H9 (cell line): ENCODE data around the gene PPP1CC. TPM values are rescaled to one million over a fixed set of nuclear protein-coding genes. Genes with fewer than 3 reads are reported as not detected.

Experiments used
- DNase-seq: peaks from one replicate; pipeline ENCODE4 v3.0.0-alpha.2; 2017
- H2AFZ ChIP-seq: one replicate; pipeline ENCODE4 v1.6.1; 2013; ENCODE audit warnings: mild to moderate bottlenecking, low read length, control low read depth, moderate library complexity
- H2AK5ac ChIP-seq: 2 replicates; pipeline ENCODE4 v1.6.1; 2013; ENCODE audit warnings: low read length, control low read depth, mixed read lengths; ENCODE audit not compliant: insufficient read length
- H2BK120ac ChIP-seq: one replicate; pipeline ENCODE4 v1.6.1; 2013; ENCODE audit warnings: low read depth, mild to moderate bottlenecking, low read length, control low read depth, inconsistent platforms; ENCODE audit not compliant: poor library complexity, severe bottlenecking
- H2BK12ac ChIP-seq: 2 replicates; pipeline ENCODE4 v1.6.1; 2013; ENCODE audit warnings: low read length, control low read depth, mixed read lengths, low read depth; ENCODE audit not compliant: insufficient read length
- H2BK15ac ChIP-seq: 2 replicates; pipeline ENCODE4 v1.6.1; 2013; ENCODE audit warnings: low read depth, low read length, control low read depth
- H2BK20ac ChIP-seq: one replicate; pipeline ENCODE4 v1.6.1; 2013; ENCODE audit warnings: low read depth, mild to moderate bottlenecking, low read length, control low read depth, inconsistent platforms; ENCODE audit not compliant: poor library complexity, severe bottlenecking
- H2BK5ac ChIP-seq: 2 replicates; pipeline ENCODE4 v1.6.1; 2013; ENCODE audit warnings: low read length, control low read depth, mixed read lengths; ENCODE audit not compliant: insufficient read length
- H3K14ac ChIP-seq: 2 replicates; pipeline ENCODE4 v1.6.1; 2013; ENCODE audit warnings: low read length, control low read depth; ENCODE audit not compliant: insufficient read depth
- H3K18ac ChIP-seq: 2 replicates; pipeline ENCODE4 v1.6.1; 2013; ENCODE audit warnings: low read depth, mild to moderate bottlenecking, mixed read lengths, low read length, control low read depth; ENCODE audit not compliant: insufficient read length
- H3K23ac ChIP-seq: 2 replicates; pipeline ENCODE4 v1.6.1; 2013; ENCODE audit warnings: low read length, control low read depth, mixed read lengths, low read depth; ENCODE audit not compliant: insufficient read length
- H3K23me2 ChIP-seq: 2 replicates; pipeline ENCODE4 v1.6.1; 2013; ENCODE audit warnings: low read depth, mild to moderate bottlenecking, mixed read lengths, low read length, control low read depth; ENCODE audit not compliant: insufficient read length, poor library complexity, severe bottlenecking
- H3K27ac ChIP-seq: 2 replicates; pipeline ENCODE4 v1.5.1; 2013; ENCODE audit warnings: low read length, control low read depth, mixed read lengths, low read depth; ENCODE audit not compliant: insufficient read length
- H3K27me3 ChIP-seq: 2 replicates; pipeline ENCODE4 v1.6.1; 2013; ENCODE audit warnings: low read length, control low read depth, inconsistent platforms; ENCODE audit not compliant: insufficient read depth
- H3K4ac ChIP-seq: 2 replicates; pipeline ENCODE4 v1.6.1; 2013; ENCODE audit warnings: low read depth, mild to moderate bottlenecking, control low read depth, inconsistent platforms, low read length, moderate library complexity
- H3K4me1 ChIP-seq: 2 replicates; pipeline ENCODE4 v1.6.1; 2013; ENCODE audit warnings: low read length, control low read depth, inconsistent platforms; ENCODE audit not compliant: insufficient read depth
- H3K4me2 ChIP-seq: 2 replicates; pipeline ENCODE4 v1.6.1; 2013; ENCODE audit warnings: low read length, control low read depth, mixed read lengths; ENCODE audit not compliant: insufficient read length, insufficient read depth
- H3K56ac ChIP-seq: 2 replicates; pipeline ENCODE4 v1.6.1; 2013; ENCODE audit warnings: low read depth, mild to moderate bottlenecking, mixed read lengths, low read length, control low read depth; ENCODE audit not compliant: insufficient read length
- H3K79me1 ChIP-seq: 2 replicates; pipeline ENCODE4 v1.6.1; 2013; ENCODE audit warnings: low read depth, mild to moderate bottlenecking, moderate library complexity, low read length, control low read depth, inconsistent platforms; ENCODE audit not compliant: insufficient read depth, poor library complexity, severe bottlenecking
- H3K79me2 ChIP-seq: 2 replicates; pipeline ENCODE4 v1.6.1; 2013; ENCODE audit warnings: low read length, control low read depth, inconsistent platforms; ENCODE audit not compliant: insufficient read depth
- H3K9ac ChIP-seq: 2 replicates; pipeline ENCODE4 v1.6.1; 2013; ENCODE audit warnings: low read length, control low read depth, mixed read lengths; ENCODE audit not compliant: insufficient read length; ENCODE audit errors: extremely low read depth
- H3K9me3 ChIP-seq: one replicate; pipeline ENCODE4 v1.6.1; 2013; ENCODE audit warnings: low read depth, low read length, inconsistent platforms; ENCODE audit not compliant: control insufficient read depth
- H3T11ph ChIP-seq: one replicate; pipeline ENCODE4 v1.6.1; 2013; ENCODE audit warnings: mild to moderate bottlenecking, low read length, control low read depth, inconsistent platforms
- H4K20me1 ChIP-seq: one replicate; pipeline ENCODE4 v1.6.1; 2013; ENCODE audit not compliant: control insufficient read depth, insufficient read length, insufficient read depth
- H4K5ac ChIP-seq: 2 replicates; pipeline ENCODE4 v1.6.1; 2013; ENCODE audit warnings: low read depth, mild to moderate bottlenecking, mixed read lengths, low read length, control low read depth; ENCODE audit not compliant: insufficient read length
- H4K8ac ChIP-seq: replicated peaks from 2 replicates; pipeline ENCODE4 v1.6.1; 2013; ENCODE audit warnings: low read length, control low read depth, mixed read lengths, low read depth; ENCODE audit not compliant: insufficient read length
- H4K91ac ChIP-seq: 2 replicates; pipeline ENCODE4 v1.6.1; 2013; ENCODE audit warnings: low read depth, mild to moderate bottlenecking, moderate library complexity, mixed read lengths, low read length, control low read depth; ENCODE audit not compliant: insufficient read length
- H3K27ac Mint-ChIP-seq, 3 experiments: 2 replicates in 2 of 3; 3 replicates in 1 of 3; pipeline ENCODE4 v1.8.0; 2020 to 2021; ENCODE audit warnings: mixed read lengths in 3 of 3, mild to moderate bottlenecking in 1 of 3, moderate library complexity in 1 of 3
- H3K27me3 Mint-ChIP-seq: 2 replicates; pipeline ENCODE4 v1.8.0; 2021; ENCODE audit warnings: low read depth, mild to moderate bottlenecking, moderate library complexity, mixed read lengths
- H3K36me3 Mint-ChIP-seq, 3 experiments: 2 replicates in 2 of 3; 3 replicates in 1 of 3; pipeline ENCODE4 v1.8.0; 2020 to 2021; ENCODE audit warnings: low read depth in 3 of 3, mixed read lengths in 3 of 3; ENCODE audit not compliant: insufficient read depth in 1 of 3
- H3K4me1 Mint-ChIP-seq, 2 experiments: 2 replicates each; pipeline ENCODE4 v1.8.0; 2020; ENCODE audit warnings: mixed read lengths in 2 of 2
- H3K4me3 Mint-ChIP-seq, 2 experiments: 2 replicates in 1 of 2; 3 replicates in 1 of 2; pipeline ENCODE4 v1.8.0; 2020 to 2021; ENCODE audit warnings: mild to moderate bottlenecking in 2 of 2, mixed read lengths in 2 of 2, moderate library complexity in 1 of 2
- H3K9me3 Mint-ChIP-seq, 2 experiments: 2 replicates in 1 of 2; 3 replicates in 1 of 2; pipeline ENCODE4 v1.8.0; 2020; ENCODE audit warnings: mild to moderate bottlenecking in 2 of 2, mixed read lengths in 2 of 2, moderate library complexity in 1 of 2
- WGBS: extraction: QIAGEN DNeasy Blood & Tissue Kit; methylation state at CpG from one replicate; pipeline ENCODE4 v1.1.7; 2013; ENCODE audit warnings: missing lambda C conversion rate, low lambda C conversion rate, mixed read lengths; ENCODE audit not compliant: insufficient read length; ENCODE audit errors: extremely low coverage; 5-methylcytosine and 5-hydroxymethylcytosine counted together
- total RNA-seq: library from RNA; stranded (reverse); gene quantifications from 2 replicates; pipeline ENCODE4 v1.2.1, GENCODE V29; 2021
- TF ChIP-seq, protein P1 (sequence below): fragments of 200-600 bp; sonication (generic); conservative IDR thresholded peaks from 3 replicates; pipeline ENCODE4 v1.8.0; 2021; ENCODE audit warnings: antibody characterized with exemption, mild to moderate bottlenecking

The PPP1CC gene
- total RNA-seq, 1 experiment from 2014 or later = 286 TPM

DNA sequence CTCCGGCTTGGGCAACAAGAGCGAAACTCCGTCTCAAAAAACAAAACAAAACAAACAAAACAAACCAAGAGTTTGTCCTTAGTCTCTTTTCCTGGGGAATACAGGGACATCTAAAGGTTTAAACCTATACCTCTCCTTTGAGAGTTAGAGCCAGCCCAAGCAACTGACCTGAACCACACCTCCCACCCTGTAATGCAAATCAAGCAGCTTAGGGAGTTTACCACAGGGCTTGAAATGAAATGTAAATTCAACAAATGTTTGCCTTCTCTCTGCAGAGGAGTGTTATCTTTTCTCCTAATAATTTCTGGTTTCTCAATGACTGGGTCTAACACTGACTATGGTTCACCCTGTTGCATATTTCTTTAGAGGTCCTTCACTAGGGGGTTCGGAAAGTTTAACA, 16.7 kb downstream of the PPP1CC start:
- Histone ChIP-seq H3K56ac (no peak overlapping the region), H2BK12ac (no peak overlapping the region), H3K4me1 (no peaks in the 10 kb centered on the region), H3K79me2 (peaks cover 11% of the 10 kb centered on the region; the same call in 1 of the 2 replicates), H4K20me1 (no peaks in the 10 kb centered on the region), H3K18ac (no peak overlapping the region), H4K8ac (no peak overlapping the region), H3K4ac (no peak overlapping the region), H3K4me2 (no peak overlapping the region), H3K9me3 (no peaks in the 10 kb centered on the region), H4K5ac (no peak overlapping the region), H3T11ph (no peak overlapping the region), H3K27ac (no peak overlapping the region), H3K79me1 (peaks cover 9% of the 10 kb centered on the region), H2AK5ac (no peak overlapping the region), H2AFZ (no peak overlapping the region), H2BK20ac (no peak overlapping the region), H3K27me3 (no peaks in the 10 kb centered on the region), H3K23me2 (no peaks in the 10 kb centered on the region), H3K9ac (no peak overlapping the region), H2BK5ac (no peak overlapping the region), H3K14ac (no peak overlapping the region), H2BK120ac (no peak overlapping the region), H4K91ac (no peak overlapping the region), H3K23ac (no peak overlapping the region), H2BK15ac (no peak overlapping the region)
- H3K27me3 Mint-ChIP-seq = no peaks in the 10 kb centered on the region
- peak overlapping the region in 1 of 2 experiments; percentile 24; a peak in 1 of 5 replicates for H3K4me3 Mint-ChIP-seq
- no peaks in the 10 kb centered on the region for H3K9me3 Mint-ChIP-seq
- TF ChIP-seq, protein P1, sequence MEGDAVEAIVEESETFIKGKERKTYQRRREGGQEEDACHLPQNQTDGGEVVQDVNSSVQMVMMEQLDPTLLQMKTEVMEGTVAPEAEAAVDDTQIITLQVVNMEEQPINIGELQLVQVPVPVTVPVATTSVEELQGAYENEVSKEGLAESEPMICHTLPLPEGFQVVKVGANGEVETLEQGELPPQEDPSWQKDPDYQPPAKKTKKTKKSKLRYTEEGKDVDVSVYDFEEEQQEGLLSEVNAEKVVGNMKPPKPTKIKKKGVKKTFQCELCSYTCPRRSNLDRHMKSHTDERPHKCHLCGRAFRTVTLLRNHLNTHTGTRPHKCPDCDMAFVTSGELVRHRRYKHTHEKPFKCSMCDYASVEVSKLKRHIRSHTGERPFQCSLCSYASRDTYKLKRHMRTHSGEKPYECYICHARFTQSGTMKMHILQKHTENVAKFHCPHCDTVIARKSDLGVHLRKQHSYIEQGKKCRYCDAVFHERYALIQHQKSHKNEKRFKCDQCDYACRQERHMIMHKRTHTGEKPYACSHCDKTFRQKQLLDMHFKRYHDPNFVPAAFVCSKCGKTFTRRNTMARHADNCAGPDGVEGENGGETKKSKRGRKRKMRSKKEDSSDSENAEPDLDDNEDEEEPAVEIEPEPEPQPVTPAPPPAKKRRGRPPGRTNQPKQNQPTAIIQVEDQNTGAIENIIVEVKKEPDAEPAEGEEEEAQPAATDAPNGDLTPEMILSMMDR = no peak
- H3K4me1 Mint-ChIP-seq = peaks cover 25 to 35% of the 10 kb centered on the region in 2 experiments
- WGBS = no CpG with 5 or more reads among the region's 4 CpGs
- peak overlapping the region in 2 of 3 experiments; percentile 20 to 78; a peak in 5 of 7 replicates for H3K27ac Mint-ChIP-seq
- DNase-seq = no peak
- H3K36me3 Mint-ChIP-seq = peaks cover 61 to 90% (median 88%) of the 10 kb centered on the region in 3 experiments; a peak in 6 of 7 replicates
